Astrocyte (in vitro differentiated cells and primary cell): Measurements from ENCODE around the gene UNC5A. TPM values are rescaled to one million over a fixed set of nuclear protein-coding genes. Genes with fewer than 3 reads are reported as not detected.

Experiments
- DNase-seq: peaks from one replicate; pipeline ENCODE4 v3.0.0-alpha.2; 2010; ENCODE audit warnings: low read depth
- FAIRE-seq: peaks from 2 replicates; lab custom pipeline; 2011; peaks lifted over from hg19 to GRCh38; lab: Jason Lieb, UNC
- H2AFZ ChIP-seq: 2 replicates; pipeline ENCODE4 v1.6.0; 2012; ENCODE audit warnings: low read depth, low read length, inconsistent platforms
- H3K27ac ChIP-seq: 2 replicates; pipeline ENCODE4 v1.5.1; 2011; ENCODE audit warnings: low read depth, low read length, inconsistent platforms
- H3K27me3 ChIP-seq: 2 replicates; pipeline ENCODE4 v1.6.0; 2011; ENCODE audit warnings: low read length, inconsistent platforms; ENCODE audit not compliant: insufficient read depth
- H3K36me3 ChIP-seq: 2 replicates; pipeline ENCODE4 v1.5.1; 2011; ENCODE audit warnings: low read length, inconsistent platforms; ENCODE audit not compliant: insufficient read depth
- H3K4me1 ChIP-seq: 2 replicates; pipeline ENCODE4 v1.5.1; 2011; ENCODE audit warnings: low read length, inconsistent platforms; ENCODE audit not compliant: insufficient read depth
- H3K4me2 ChIP-seq: 2 replicates; pipeline ENCODE4 v1.6.0; 2012; ENCODE audit warnings: low read length, inconsistent platforms
- H3K4me3 ChIP-seq: 2 replicates; pipeline ENCODE4 v1.5.1; 2011; ENCODE audit warnings: low read depth, mild to moderate bottlenecking, low read length, inconsistent platforms; ENCODE audit not compliant: insufficient read depth
- H3K79me2 ChIP-seq: 2 replicates; pipeline ENCODE4 v1.6.0; 2012; ENCODE audit warnings: mild to moderate bottlenecking, low read length, inconsistent platforms; ENCODE audit not compliant: insufficient read depth
- H3K9ac ChIP-seq: 2 replicates; pipeline ENCODE4 v1.6.0; 2012; ENCODE audit warnings: mild to moderate bottlenecking, low read length, inconsistent platforms
- H3K9me3 ChIP-seq: 2 replicates; pipeline ENCODE4 v1.5.1; 2012; ENCODE audit warnings: low read depth, mild to moderate bottlenecking, low read length, inconsistent platforms; ENCODE audit not compliant: insufficient read depth
- H4K20me1 ChIP-seq: 2 replicates; pipeline ENCODE4 v1.6.0; 2012; ENCODE audit warnings: low read length, inconsistent platforms; ENCODE audit not compliant: insufficient read depth
- H3K27ac Mint-ChIP-seq: one replicate; pipeline ENCODE4 v1.8.0; 2021; ENCODE audit warnings: mild to moderate bottlenecking, mixed read lengths; ENCODE audit not compliant: unreplicated experiment
- H3K27me3 Mint-ChIP-seq: one replicate; pipeline ENCODE4 v1.8.0; 2021; ENCODE audit warnings: low read depth, mixed read lengths; ENCODE audit not compliant: unreplicated experiment
- H3K36me3 Mint-ChIP-seq: one replicate; pipeline ENCODE4 v1.8.0; 2021; ENCODE audit warnings: low read depth, mixed read lengths; ENCODE audit not compliant: unreplicated experiment
- H3K4me1 Mint-ChIP-seq: one replicate; pipeline ENCODE4 v1.8.0; 2021; ENCODE audit warnings: low read depth, mixed read lengths; ENCODE audit not compliant: unreplicated experiment
- H3K4me3 Mint-ChIP-seq: one replicate; pipeline ENCODE4 v1.8.0; 2021; ENCODE audit warnings: mild to moderate bottlenecking, moderate library complexity, mixed read lengths; ENCODE audit not compliant: unreplicated experiment
- H3K9me3 Mint-ChIP-seq: one replicate; pipeline ENCODE4 v1.8.0; 2021; ENCODE audit warnings: mild to moderate bottlenecking, mixed read lengths; ENCODE audit not compliant: unreplicated experiment
- CTCF ChIP-seq: IDR thresholded peaks from 2 replicates; pipeline ENCODE4 v1.5.1; 2011; ENCODE audit warnings: low read depth, mild to moderate bottlenecking, inconsistent platforms, low read length, moderate library complexity; ENCODE audit not compliant: insufficient read depth
- EZH2 ChIP-seq: IDR thresholded peaks from 2 replicates; pipeline ENCODE4 v1.6.1; 2012; ENCODE audit warnings: mild to moderate bottlenecking, low read length, inconsistent platforms; ENCODE audit not compliant: insufficient read depth
- total RNA-seq: library from RNA; stranded (reverse); gene quantifications from 2 replicates; pipeline ENCODE4 v1.2.1, GENCODE V29; 2021

The UNC5A gene
- total RNA-seq, 1 donor from 2014 or later: 0.70 TPM

- H3K9ac ChIP-seq: no peak overlapping the region
- Mint-ChIP-seq H3K4me1 (no peaks in the 10 kb centered on the region), H3K27me3 (peaks cover 52% of the 10 kb centered on the region), H3K27ac (no peak overlapping the region), H3K4me3 (no peak overlapping the region), H3K9me3 (peaks cover 4% of the 10 kb centered on the region), H3K36me3 (no peaks in the 10 kb centered on the region)
- no peaks in the 10 kb centered on the region for H3K4me1 ChIP-seq
- no peaks in the 10 kb centered on the region for H3K79me2 ChIP-seq
- H3K4me2 ChIP-seq: no peak overlapping the region
- FAIRE-seq: no peak
- no peak overlapping the region for H2AFZ ChIP-seq
- DNase-seq: no peak
- H3K4me3 ChIP-seq: no peak overlapping the region
- no peaks in the 10 kb centered on the region for H4K20me1 ChIP-seq
- H3K27ac ChIP-seq: no peak overlapping the region
- H3K36me3 ChIP-seq: no peaks in the 10 kb centered on the region
- H3K9me3 ChIP-seq: no peaks in the 10 kb centered on the region
- TF ChIP-seq EZH2: no peak
- H3K27me3 ChIP-seq: peaks cover 3% of the 10 kb centered on the region
These were observed 19.0 kb downstream of the UNC5A start for GRCh38 chr5:176829320-176829719.

GRCh38 chr5:176830422-176830994 is 20.1 kb downstream of the UNC5A start:
- Mint-ChIP-seq H3K4me1 (no peaks in the 10 kb centered on the region), H3K27ac (no peak overlapping the region), H3K36me3 (no peaks in the 10 kb centered on the region), H3K4me3 (no peak overlapping the region), H3K27me3 (peaks cover 52% of the 10 kb centered on the region), H3K9me3 (peaks cover 4% of the 10 kb centered on the region)
- TF ChIP-seq EZH2: no peak
- TF ChIP-seq CTCF: no peak
- peaks cover 6% of the 10 kb centered on the region for H3K27me3 ChIP-seq
- no peak overlapping the region for H3K9ac ChIP-seq
- H3K9me3 ChIP-seq: no peaks in the 10 kb centered on the region
- H3K36me3 ChIP-seq: no peaks in the 10 kb centered on the region
- no peak overlapping the region for H2AFZ ChIP-seq
- DNase-seq (no peak), FAIRE-seq (no peak)
- no peak overlapping the region for H3K4me2 ChIP-seq
- H3K4me1 ChIP-seq: no peaks in the 10 kb centered on the region
- no peak overlapping the region for H3K27ac ChIP-seq
- H3K79me2 ChIP-seq: no peaks in the 10 kb centered on the region
- H3K4me3 ChIP-seq: no peak overlapping the region
- no peaks in the 10 kb centered on the region for H4K20me1 ChIP-seq

GRCh38 chr5:176830995-176831423 is 20.6 kb downstream of the UNC5A start:
- FAIRE-seq (no peak), DNase-seq (no peak)
- no peaks in the 10 kb centered on the region for H3K79me2 ChIP-seq
- no peaks in the 10 kb centered on the region for H3K4me1 ChIP-seq
- H3K9me3 Mint-ChIP-seq: peaks cover 4% of the 10 kb centered on the region
- H3K4me2 ChIP-seq: no peak overlapping the region
- no peak overlapping the region for H3K4me3 Mint-ChIP-seq
- H3K4me1 Mint-ChIP-seq: no peaks in the 10 kb centered on the region
- no peak overlapping the region for H3K4me3 ChIP-seq
- H3K9me3 ChIP-seq: no peaks in the 10 kb centered on the region
- H3K27ac ChIP-seq: no peak overlapping the region
- no peak overlapping the region for H3K27ac Mint-ChIP-seq
- H3K36me3 ChIP-seq: no peaks in the 10 kb centered on the region
- H4K20me1 ChIP-seq: no peaks in the 10 kb centered on the region
- no peak for TF ChIP-seq CTCF
- no peaks in the 10 kb centered on the region for H3K36me3 Mint-ChIP-seq
- H3K27me3 ChIP-seq: peaks cover 7% of the 10 kb centered on the region
- no peak overlapping the region for H3K9ac ChIP-seq
- H2AFZ ChIP-seq: no peak overlapping the region
- H3K27me3 Mint-ChIP-seq: peaks cover 52% of the 10 kb centered on the region
